ENCODE measurements around the gene EPHB1. TPM values are rescaled to one million over a fixed set of nuclear protein-coding genes. Genes with fewer than 3 reads are reported as not detected.

Gene EPHB1
- total RNA-seq, 1 donor from 2014 or later = 13.7 TPM

DNA sequence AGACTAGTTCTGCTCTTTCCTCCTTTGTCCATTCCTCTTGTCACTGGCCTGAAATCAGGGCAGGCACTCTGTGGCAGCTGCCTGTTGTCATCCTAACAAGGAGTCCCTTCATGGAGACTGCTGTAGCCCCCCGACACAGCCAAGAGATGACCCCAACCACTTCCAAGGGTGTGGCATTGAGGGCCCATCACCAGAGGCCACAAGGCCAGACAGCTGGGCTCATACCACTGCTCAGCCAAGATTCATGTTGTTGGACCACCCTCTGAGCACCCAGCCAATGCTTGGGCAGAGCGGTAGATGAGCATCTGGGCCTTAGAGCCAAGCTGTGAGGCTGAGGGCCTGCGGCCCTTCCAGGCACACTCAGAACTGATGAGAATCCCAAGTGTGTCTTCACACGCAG, 85.4 kb downstream of the EPHB1 start:
- no peak for TF ChIP-seq CTCF (conservative IDR thresholded peaks at IDR 0.05)
- H3K27ac Mint-ChIP-seq (ENCODE audit: unreplicated experiment) = no peak overlapping the region
- H3K36me3 Mint-ChIP-seq (ENCODE audit: low read depth) = no peaks in the 10 kb centered on the region
- no peak overlapping the region for H3K4me3 Mint-ChIP-seq
- peaks cover 14% of the 10 kb centered on the region for H3K4me1 Mint-ChIP-seq
- DNase-seq (ENCODE audit: low read depth, low spot score) = no peak
- no peaks in the 10 kb centered on the region for H3K27me3 Mint-ChIP-seq (ENCODE audit: low read depth)
- H3K9me3 Mint-ChIP-seq = no peaks in the 10 kb centered on the region

- H3K4me3 Mint-ChIP-seq = no peak overlapping the region
- peaks cover 14% of the 10 kb centered on the region for H3K4me1 Mint-ChIP-seq
- no peaks in the 10 kb centered on the region for H3K27me3 Mint-ChIP-seq (ENCODE audit: low read depth)
- TF ChIP-seq CTCF (conservative IDR thresholded peaks at IDR 0.05) = no peak
- no peak for DNase-seq (ENCODE audit: low read depth, low spot score)
- H3K36me3 Mint-ChIP-seq (ENCODE audit: low read depth) = no peaks in the 10 kb centered on the region
- H3K9me3 Mint-ChIP-seq = no peaks in the 10 kb centered on the region
- no peak overlapping the region for H3K27ac Mint-ChIP-seq (ENCODE audit: unreplicated experiment)
These were observed 86.2 kb downstream of the EPHB1 start for GRCh38 chr3:134881305-134881704.

DNA sequence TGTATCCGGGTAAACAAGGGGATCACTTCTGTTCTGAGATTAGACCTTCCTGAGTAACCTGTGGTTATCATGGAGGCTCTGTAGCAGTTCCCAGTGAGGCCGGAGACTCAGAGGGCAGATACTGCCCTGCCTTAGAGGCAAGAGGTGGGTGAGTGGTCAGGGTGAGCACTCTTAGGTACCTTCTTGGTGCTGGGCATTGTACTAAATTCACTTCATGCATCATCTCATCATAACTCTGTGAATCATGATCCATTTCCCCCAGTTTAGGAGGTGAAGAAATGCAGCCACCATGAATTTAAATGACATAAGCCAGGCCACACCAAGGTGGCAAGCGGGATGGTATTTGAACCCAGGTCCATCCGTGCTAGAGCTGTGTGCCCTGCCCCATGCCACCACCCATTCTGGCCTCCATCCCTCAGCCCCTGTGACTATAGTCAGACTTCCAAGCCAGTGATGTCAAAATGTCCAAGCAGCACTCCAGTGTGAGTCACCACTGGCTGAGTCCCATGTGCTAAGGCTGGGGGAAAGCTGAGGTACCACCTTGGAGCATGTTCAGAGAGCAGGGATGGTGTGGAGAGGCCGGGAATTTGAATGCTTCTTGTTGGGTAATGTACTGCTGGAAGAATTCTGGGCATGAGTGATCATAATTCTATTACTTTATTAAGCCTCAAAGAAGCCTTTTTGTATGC, 88.8 kb downstream of the EPHB1 start:
- H3K36me3 Mint-ChIP-seq (ENCODE audit: low read depth) = no peaks in the 10 kb centered on the region
- H3K9me3 Mint-ChIP-seq = no peaks in the 10 kb centered on the region
- H3K27me3 Mint-ChIP-seq (ENCODE audit: low read depth) = no peaks in the 10 kb centered on the region
- peaks cover 14% of the 10 kb centered on the region for H3K4me1 Mint-ChIP-seq
- TF ChIP-seq CTCF (conservative IDR thresholded peaks at IDR 0.05) = no peak
- no peak overlapping the region for H3K27ac Mint-ChIP-seq (ENCODE audit: unreplicated experiment)
- no peak for DNase-seq (ENCODE audit: low read depth, low spot score)
- no peak overlapping the region for H3K4me3 Mint-ChIP-seq

DNA sequence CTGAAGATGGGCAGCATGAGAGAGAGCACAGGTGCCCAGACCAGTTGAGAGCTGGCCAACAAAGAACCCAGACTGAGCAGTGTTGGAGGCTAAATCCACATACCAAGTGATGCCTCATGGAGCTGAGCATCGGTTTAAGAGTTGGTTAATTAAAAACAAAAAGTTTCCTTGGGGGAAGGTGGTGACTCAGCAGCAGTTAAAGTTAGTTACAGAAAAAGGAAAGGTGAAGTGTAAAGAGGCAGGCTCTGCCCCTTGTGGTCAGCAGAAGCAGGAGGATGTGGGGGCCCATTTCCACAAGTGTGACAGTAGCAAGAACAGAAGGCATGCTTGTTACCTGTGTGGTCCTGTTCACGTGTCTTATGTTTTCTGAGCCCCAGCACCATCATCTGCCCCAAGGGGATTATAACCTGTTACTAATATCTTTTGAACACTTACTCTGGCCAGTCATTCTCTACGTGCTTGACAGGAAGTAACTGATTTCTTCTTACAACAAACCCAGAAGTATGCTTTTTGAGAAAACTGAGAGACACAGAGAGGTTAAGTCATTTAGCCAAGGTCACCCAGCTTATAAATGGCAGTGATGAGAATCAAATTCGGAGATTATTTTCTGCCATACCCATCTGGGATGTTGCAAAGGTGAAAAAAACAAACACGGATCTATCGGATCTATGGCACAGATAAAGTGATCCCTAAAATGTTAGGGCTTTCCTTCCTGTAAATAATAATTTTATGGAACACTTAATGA, 91.0 kb downstream of the EPHB1 start:
- Mint-ChIP-seq H3K27ac (ENCODE audit: unreplicated experiment) (peak overlapping the region; percentile 21), H3K27me3 (ENCODE audit: low read depth) (no peaks in the 10 kb centered on the region), H3K4me1 (no peaks in the 10 kb centered on the region), H3K9me3 (peaks cover 2% of the 10 kb centered on the region), H3K36me3 (ENCODE audit: low read depth) (peaks cover 3% of the 10 kb centered on the region), H3K4me3 (no peak overlapping the region)
- DNase-seq (ENCODE audit: low read depth, low spot score) = no peak
- TF ChIP-seq CTCF (conservative IDR thresholded peaks at IDR 0.05) = peak; percentile 24

- no peak for DNase-seq (ENCODE audit: low read depth, low spot score)
- no peak overlapping the region for H3K27ac Mint-ChIP-seq (ENCODE audit: unreplicated experiment)
- peaks cover 4% of the 10 kb centered on the region for H3K36me3 Mint-ChIP-seq (ENCODE audit: low read depth)
- H3K4me1 Mint-ChIP-seq = no peaks in the 10 kb centered on the region
- H3K4me3 Mint-ChIP-seq = no peak overlapping the region
- TF ChIP-seq CTCF (conservative IDR thresholded peaks at IDR 0.05) = no peak
- H3K27me3 Mint-ChIP-seq (ENCODE audit: low read depth) = no peaks in the 10 kb centered on the region
- peaks cover 2% of the 10 kb centered on the region for H3K9me3 Mint-ChIP-seq
These were observed 91.9 kb downstream of the EPHB1 start for GRCh38 chr3:134886991-134887390.

Data from neural crest cell (in vitro differentiated cells).